ENCODE results near the gene HTT. TPM values are rescaled to one million over a fixed set of nuclear protein-coding genes. Genes with fewer than 3 reads are reported as not detected.

HTT gene
- total RNA-seq, 1 donor: 44.5 TPM

DNA sequence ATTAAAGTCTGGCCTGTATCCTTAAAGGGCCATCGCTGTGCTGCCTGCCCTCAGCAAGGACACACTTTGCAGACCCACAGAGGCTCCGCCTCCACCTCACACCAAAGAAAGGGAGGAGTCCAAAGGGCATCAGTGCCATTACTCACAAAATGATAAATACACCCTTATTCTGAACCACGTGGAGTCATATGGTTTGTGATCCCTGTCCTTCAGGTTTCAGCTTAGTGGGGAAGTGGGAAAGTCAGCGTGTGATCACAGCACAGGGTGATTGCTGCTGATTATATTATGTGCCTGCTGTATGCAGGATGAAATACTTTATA lies 138.6 kb downstream of the HTT start:
- Histone ChIP-seq H4K20me1 (ENCODE audit: insufficient read depth, low read length) (no peaks in the 10 kb centered on the region), H3K27ac (ENCODE audit: low read depth, low read length) (no peak overlapping the region), H3K4me3 (ENCODE audit: insufficient read depth, low read length) (no peak overlapping the region), H3K27me3 (ENCODE audit: insufficient read depth, low read length) (no peaks in the 10 kb centered on the region), H3K79me2 (ENCODE audit: insufficient read depth, low read length) (no peaks in the 10 kb centered on the region), H3K4me1 (ENCODE audit: insufficient read depth, low read length) (no peaks in the 10 kb centered on the region), H2AFZ (ENCODE audit: low read length) (no peak overlapping the region), H3K36me3 (ENCODE audit: insufficient read depth, low read length) (peaks cover 68% of the 10 kb centered on the region), H3K9me3 (ENCODE audit: low read depth, low read length) (no peaks in the 10 kb centered on the region), H3K4me2 (ENCODE audit: insufficient read depth, low read length) (no peak overlapping the region)
- TF ChIP-seq, protein P1, sequence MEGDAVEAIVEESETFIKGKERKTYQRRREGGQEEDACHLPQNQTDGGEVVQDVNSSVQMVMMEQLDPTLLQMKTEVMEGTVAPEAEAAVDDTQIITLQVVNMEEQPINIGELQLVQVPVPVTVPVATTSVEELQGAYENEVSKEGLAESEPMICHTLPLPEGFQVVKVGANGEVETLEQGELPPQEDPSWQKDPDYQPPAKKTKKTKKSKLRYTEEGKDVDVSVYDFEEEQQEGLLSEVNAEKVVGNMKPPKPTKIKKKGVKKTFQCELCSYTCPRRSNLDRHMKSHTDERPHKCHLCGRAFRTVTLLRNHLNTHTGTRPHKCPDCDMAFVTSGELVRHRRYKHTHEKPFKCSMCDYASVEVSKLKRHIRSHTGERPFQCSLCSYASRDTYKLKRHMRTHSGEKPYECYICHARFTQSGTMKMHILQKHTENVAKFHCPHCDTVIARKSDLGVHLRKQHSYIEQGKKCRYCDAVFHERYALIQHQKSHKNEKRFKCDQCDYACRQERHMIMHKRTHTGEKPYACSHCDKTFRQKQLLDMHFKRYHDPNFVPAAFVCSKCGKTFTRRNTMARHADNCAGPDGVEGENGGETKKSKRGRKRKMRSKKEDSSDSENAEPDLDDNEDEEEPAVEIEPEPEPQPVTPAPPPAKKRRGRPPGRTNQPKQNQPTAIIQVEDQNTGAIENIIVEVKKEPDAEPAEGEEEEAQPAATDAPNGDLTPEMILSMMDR (IDR thresholded peaks at IDR 0.05; ENCODE audit: extremely low read depth, low read depth, low read length): no peak
- no peak for DNase-seq (ENCODE audit: insufficient read length, low spot score, missing footprints)

DNA sequence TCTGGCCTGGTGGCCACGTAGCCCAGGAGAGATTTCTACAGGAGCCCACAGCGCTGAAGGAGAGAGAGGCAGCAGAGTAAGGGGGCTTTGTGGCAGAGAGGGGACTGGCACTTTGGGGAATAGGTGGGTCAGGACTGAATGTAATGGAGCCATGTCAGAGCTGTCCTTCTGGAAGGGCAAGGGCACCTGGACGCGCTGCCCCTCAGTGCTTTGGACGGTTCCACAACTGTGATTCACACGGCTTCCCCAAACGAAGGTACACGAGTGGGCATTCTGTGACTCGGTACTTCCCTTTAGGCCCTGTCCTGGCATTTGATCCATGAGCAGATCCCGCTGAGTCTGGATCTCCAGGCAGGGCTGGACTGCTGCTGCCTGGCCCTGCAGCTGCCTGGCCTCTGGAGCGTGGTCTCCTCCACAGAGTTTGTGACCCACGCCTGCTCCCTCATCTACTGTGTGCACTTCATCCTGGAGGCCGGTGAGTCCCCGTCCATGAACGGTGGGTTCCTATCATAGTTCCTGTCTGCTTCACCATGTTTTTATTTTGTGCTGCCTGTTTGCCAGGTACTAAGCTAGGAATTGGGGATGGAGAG lies 139.3 kb downstream of the HTT start:
- TF ChIP-seq, protein P1 (IDR thresholded peaks at IDR 0.05; ENCODE audit: extremely low read depth, low read depth, low read length): no peak
- Histone ChIP-seq H3K9me3 (ENCODE audit: low read depth, low read length) (no peaks in the 10 kb centered on the region), H3K4me3 (ENCODE audit: insufficient read depth, low read length) (no peak overlapping the region), H3K27me3 (ENCODE audit: insufficient read depth, low read length) (no peaks in the 10 kb centered on the region), H3K27ac (ENCODE audit: low read depth, low read length) (no peak overlapping the region), H3K4me2 (ENCODE audit: insufficient read depth, low read length) (no peak overlapping the region), H4K20me1 (ENCODE audit: insufficient read depth, low read length) (no peaks in the 10 kb centered on the region), H3K79me2 (ENCODE audit: insufficient read depth, low read length) (no peaks in the 10 kb centered on the region), H2AFZ (ENCODE audit: low read length) (no peak overlapping the region), H3K36me3 (ENCODE audit: insufficient read depth, low read length) (peaks cover 66% of the 10 kb centered on the region), H3K4me1 (ENCODE audit: insufficient read depth, low read length) (no peaks in the 10 kb centered on the region)
- DNase-seq (ENCODE audit: insufficient read length, low spot score, missing footprints): no peak

DNA sequence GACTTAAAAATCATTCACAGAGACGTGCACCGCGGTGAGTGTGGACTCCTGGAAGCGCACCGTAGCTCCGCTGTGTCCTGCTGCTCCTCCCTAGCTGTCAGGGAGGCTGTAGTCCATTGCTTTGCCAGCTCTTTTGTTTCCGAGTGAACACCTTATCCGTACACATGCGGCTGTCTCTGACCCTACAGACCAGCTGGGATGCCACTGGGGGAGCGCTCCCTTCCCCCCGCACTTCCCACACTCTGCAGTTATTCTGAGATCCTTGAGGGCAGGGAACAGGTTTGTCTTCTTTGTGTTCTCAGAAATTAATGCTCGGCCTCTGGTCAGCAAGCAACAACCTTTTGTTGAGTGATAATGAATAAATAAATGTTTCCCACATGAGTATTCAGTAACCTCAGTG lies 140.8 kb downstream of the HTT start:
- H3K79me2 ChIP-seq (ENCODE audit: insufficient read depth, low read length): no peaks in the 10 kb centered on the region
- H4K20me1 ChIP-seq (ENCODE audit: insufficient read depth, low read length): no peaks in the 10 kb centered on the region
- no peak overlapping the region for H3K27ac ChIP-seq (ENCODE audit: low read depth, low read length)
- peak; percentile 13 for DNase-seq (ENCODE audit: insufficient read length, low spot score, missing footprints)
- no peaks in the 10 kb centered on the region for H3K9me3 ChIP-seq (ENCODE audit: low read depth, low read length)
- no peaks in the 10 kb centered on the region for H3K4me1 ChIP-seq (ENCODE audit: insufficient read depth, low read length)
- H3K4me2 ChIP-seq (ENCODE audit: insufficient read depth, low read length): no peak overlapping the region
- H2AFZ ChIP-seq (ENCODE audit: low read length): no peak overlapping the region
- no peaks in the 10 kb centered on the region for H3K27me3 ChIP-seq (ENCODE audit: insufficient read depth, low read length)
- H3K4me3 ChIP-seq (ENCODE audit: insufficient read depth, low read length): no peak overlapping the region
- TF ChIP-seq, protein P1 (IDR thresholded peaks at IDR 0.05; ENCODE audit: extremely low read depth, low read depth, low read length): no peak
- H3K36me3 ChIP-seq (ENCODE audit: insufficient read depth, low read length): peaks cover 66% of the 10 kb centered on the region

DNA sequence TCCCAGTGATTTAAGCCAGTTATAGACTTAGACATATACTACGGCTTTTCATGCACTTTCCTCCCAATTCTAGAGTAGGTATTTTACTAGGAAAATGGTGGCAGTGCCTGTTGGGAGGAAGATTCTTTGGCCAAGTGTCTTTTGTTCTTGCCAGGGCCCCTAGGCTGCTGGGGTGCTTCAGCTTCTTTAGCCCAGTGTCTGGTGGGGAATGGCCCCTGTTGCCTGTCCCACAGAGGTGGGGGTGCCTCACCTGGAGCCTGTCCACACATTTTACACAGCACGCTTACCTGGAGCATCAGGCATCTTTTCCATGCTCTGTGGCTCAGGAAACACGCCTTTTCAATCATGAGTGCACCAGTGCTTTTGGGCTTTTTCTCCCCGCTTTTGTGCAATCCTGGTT lies 141.3 kb downstream of the HTT start:
- no peak overlapping the region for H3K4me2 ChIP-seq (ENCODE audit: insufficient read depth, low read length)
- no peaks in the 10 kb centered on the region for H3K9me3 ChIP-seq (ENCODE audit: low read depth, low read length)
- H3K4me1 ChIP-seq (ENCODE audit: insufficient read depth, low read length): no peaks in the 10 kb centered on the region
- H3K4me3 ChIP-seq (ENCODE audit: insufficient read depth, low read length): no peak overlapping the region
- no peaks in the 10 kb centered on the region for H3K79me2 ChIP-seq (ENCODE audit: insufficient read depth, low read length)
- no peak overlapping the region for H3K27ac ChIP-seq (ENCODE audit: low read depth, low read length)
- H4K20me1 ChIP-seq (ENCODE audit: insufficient read depth, low read length): no peaks in the 10 kb centered on the region
- peak; percentile 43 for DNase-seq (ENCODE audit: insufficient read length, low spot score, missing footprints)
- TF ChIP-seq, protein P1 (IDR thresholded peaks at IDR 0.05; ENCODE audit: extremely low read depth, low read depth, low read length): no peak
- H3K27me3 ChIP-seq (ENCODE audit: insufficient read depth, low read length): no peaks in the 10 kb centered on the region
- H3K36me3 ChIP-seq (ENCODE audit: insufficient read depth, low read length): peaks cover 71% of the 10 kb centered on the region
- H2AFZ ChIP-seq (ENCODE audit: low read length): no peak overlapping the region
